Stimulated activated CD8-positive, alpha-beta memory T cell treated with anti-CD3 and anti-CD28 coated beads, Interleukin-4, amount 100 ng/mL, for 48 hours (primary cell): ENCODE results near the gene CHMP3.
"Not testable (repeated sequence)": the region's sequence is repeated elsewhere in the genome, so short reads cannot be mapped to it uniquely, and the experiment has no call there.

Experiments
- DNase-seq: peaks from one replicate; pipeline ENCODE4 v3.0.0-alpha.2; 2020

The CHMP3 gene

DNA sequence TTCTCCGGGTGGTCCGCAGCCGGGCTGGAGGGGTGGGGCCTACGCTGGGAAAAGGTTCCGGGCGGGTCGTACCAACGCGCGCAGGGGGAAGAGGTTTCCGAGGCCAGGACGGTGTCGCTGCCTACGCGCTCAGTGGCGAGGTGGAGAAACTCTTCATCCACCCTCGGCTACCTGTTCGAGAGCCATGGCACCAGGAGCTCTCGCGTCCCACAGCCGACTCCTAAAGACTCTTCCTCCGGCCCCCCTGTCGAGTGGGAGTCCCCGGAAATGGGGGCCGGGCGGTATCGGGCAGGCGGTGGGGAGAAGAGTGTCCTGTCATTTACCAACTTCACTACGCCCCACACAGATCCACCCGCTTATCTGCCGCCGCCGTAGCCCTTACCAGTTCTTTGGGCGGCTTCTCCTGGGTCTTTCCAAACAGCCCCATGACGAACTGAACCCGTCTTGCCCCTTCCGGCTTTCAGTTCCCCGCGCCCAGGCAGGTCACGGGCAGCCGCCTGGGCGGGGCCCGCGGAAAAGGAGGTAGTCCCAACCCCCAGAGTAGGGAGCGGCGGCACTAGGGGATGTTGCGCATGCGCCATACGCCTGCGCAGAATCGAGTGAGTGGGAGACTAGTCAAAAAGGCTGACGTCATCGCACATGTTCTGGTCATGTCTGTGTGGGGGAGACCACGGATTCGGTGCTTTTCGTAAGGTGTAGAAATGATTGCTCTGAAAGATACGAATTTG is at the start of gene CHMP3:
CHMP3 (minus strand) TSS at position 522 of the 728 bp plus-strand sequence; CDS start at position 427, 95 bp downstream.
- peak; percentile 97 for DNase-seq

DNA sequence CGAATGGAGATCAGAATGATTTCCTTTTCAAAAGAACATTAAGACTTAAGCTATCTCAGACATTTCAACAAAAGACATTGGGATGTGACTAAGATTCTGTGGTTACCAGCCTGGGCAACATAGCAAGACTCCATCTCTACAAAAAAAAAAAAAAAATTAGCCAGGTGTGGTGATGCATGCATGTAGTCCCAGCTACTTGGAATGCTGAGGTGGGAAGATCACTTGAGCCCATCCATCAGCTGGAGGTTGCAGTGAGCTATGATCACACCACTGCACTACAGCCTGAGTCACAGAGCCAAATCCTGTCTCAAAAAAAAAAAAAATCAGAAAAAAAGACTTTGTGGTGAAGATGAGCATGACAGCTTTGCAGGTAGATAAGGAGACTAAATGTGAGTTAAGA is 47.6 kb upstream of the CHMP3 start:
- no peak for DNase-seq

DNA sequence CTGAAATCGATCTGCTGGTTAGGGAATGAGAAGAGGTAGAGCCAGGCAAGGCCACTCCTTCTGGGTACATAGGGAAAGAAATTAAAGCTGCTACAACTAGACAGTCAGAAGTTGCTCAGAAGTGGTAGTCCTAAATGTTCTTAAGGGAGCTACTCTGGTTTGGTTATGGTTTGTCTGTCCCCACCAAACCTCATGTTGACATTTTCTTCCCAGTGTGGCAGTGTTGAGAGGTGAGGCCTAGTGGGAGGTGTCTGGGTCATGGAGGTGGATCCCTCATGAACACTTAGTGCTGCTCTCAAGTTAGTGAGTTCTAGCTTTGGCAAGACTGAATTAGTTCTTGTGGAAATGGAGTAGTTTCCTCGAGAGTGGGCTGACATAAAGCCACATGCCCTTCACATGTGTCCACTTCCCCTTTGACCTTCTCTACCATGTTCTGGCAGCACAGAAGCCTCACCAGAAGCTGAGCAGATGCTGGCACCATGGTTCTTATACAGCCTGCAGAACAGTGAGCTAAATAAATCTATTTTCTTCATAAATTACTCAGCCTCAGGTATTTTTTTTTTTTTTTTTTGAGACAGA is 45.7 kb upstream of the CHMP3 start:
- DNase-seq, result no peak

DNA sequence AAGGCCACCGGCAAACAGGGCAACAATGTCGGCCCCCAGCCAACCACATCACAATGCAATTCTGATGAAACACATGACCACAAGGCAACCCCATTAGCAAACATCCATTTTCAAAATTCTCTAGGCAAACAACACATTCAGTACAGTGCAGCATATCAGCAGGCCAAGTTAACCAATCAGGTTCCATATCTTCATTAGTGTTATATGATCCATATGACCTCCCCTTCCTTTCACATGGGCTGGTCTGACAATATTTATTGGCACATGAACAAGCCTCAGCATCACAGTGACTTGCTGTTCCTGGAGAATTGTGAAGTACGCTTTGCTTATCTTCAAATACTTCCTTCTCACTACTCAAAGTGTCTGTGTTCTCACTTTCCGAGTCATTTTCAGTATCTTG is 40.7 kb upstream of the CHMP3 start:
- DNase-seq, result no peak

DNA sequence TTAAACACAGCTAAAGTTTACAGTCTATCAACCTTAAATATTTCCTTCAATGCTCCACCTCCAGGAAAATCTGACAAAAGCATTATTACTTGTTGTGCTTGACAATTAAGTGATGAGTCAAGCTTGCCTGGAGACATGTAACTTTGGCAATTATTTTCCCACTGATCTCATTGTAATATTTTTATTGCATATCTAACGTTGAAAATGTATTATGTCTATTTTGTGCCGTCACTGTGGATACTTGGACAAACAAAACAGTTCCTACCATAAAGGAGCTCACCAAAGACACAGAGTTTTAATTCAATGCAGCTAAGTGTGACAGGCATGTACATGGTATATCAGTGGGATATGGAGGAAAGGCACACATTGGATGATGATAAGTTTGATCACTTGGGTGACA is 35.7 kb upstream of the CHMP3 start:
- DNase-seq, result no peak

DNA sequence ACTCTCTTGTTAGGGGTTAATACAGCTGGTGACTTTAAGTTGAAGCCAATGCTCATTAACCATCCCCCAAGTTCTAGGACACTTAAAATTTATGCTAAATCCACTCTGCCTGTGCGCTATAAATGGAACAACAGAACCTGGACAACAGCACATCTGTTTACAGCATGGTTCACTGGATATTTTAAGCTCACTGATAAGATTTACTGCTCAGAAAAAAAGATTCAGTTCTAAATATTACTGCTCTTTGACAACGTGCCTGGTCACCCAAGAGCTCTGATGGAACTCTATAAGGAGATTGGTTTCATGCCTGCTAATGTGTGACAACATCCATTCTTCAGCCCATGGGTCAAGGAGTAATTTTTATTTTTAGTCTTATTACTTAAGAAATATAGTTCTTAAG is 32.9 kb upstream of the CHMP3 start:
- no peak for DNase-seq

DNA sequence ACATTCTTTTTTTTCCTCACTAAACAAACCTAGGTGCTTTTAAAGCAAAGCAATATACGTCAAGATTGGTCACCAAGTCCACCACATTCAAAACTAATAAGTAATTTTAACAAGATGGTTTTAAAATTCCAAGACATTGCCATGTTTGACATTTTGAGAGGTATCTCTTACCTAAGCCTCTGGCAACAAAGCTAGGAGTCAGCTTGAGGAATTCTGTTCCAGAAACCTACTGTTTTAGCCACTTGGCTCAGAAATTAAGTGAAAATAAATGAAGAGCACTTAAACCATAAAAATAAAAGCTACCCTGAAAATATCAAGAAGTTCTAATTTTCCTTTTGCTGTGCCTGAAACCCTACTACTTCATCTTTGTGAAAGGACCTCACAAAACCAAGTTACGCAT is 30.0 kb upstream of the CHMP3 start:
- no peak for DNase-seq

DNA sequence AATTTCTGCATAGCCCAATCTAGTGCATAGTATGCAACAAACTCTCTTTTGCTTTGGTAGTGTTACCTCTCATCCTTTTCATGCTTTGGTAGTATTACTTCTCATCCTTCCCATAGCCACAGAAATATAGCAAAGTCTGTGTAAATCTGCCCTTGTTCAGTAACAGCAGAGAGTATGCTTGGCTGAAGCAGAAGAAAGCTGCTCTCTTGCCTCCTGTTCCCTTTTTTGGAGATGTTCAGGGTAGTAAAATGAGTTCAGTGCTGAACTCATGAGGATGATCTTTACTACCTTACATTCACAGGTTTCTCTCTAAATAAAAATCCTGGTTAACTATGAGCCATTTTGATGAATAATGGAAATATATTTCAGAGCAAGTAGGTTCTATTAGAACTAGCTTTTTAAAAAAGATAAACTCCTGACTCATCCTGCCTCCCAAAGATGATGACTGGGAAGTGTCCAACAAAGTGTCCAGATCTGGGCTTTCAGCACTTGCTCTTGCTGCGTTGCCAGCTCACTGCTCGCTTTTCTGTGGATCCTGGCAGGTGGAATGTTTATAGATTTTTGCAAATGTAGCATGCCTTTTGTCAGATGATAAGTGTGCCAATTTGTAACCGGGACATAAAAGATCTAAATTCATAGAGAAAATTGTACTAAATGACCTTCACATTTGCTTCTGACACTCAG is 29.4 kb upstream of the CHMP3 start:
- no peak for DNase-seq

DNA sequence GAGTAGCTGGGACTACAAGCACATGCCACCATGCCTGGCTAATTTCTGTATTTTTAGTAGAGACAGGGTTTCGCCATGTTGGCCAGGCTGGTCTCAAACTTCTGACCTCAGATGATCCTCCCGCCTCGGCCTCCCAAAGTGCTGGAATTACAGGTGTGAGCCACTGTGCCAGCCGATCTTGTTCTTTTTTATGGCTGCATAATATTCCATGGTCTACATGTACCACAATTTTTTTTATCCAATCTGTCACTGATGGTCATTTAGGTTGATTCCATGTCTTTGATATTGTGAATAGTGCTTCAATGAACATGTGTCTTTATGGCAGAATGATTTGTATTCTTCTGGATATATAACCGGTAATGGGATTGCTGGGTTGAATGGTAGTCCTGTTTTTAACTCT is 26.5 kb upstream of the CHMP3 start:
- not testable (repeated sequence) for DNase-seq

DNA sequence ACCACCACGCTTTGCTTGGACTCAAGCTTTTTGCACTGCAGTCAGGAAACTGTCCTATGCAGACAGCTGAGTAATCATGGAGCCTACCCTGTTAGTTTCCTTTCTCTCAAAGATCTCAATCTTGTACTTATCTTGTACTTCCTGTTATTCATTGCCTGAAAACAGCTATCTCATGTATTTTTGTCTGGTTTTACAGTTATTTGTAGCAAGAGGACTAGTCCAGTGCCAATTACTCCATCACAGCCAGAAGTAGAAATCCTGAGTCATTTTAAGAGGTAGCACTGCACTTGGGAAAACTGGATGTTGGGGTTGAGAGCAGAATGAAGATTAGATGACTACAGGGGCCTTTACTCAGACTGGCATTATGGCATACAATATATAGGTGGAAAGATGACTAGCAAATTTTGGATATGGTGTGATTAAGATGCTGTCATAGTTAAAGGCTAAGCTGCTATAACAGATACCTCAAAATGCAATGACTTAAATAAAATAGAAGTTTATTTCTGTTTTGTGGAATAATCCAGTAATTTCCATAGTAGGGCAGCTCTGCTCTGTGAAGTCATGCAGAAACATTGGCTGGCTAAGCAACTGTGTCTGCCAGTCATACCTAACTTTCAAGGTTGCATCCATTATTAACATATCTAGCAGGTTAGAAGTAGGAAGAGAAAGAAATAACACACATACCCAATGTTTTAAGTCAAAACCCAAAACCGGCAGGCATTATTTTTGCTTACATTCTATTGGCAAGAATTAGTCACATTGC is 21.1 kb upstream of the CHMP3 start:
- no peak for DNase-seq

DNA sequence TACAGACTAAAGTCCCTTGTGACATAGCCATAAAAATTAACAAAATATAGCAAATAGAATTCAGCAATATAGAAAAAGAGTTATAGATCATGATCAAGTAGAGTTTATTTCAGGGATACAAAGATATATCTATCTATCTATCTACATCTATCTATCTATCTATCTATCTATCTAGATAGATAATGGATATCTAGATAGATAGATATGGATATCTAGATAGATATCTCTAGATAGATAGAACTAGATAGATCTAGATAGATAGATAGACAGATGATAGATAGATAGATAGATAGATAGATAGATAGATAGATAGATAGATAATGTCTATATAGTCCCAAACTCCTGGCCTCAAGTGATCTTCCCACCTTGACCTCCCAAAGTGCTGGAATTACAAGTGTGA is 17.3 kb upstream of the CHMP3 start:
- no peak for DNase-seq

DNA sequence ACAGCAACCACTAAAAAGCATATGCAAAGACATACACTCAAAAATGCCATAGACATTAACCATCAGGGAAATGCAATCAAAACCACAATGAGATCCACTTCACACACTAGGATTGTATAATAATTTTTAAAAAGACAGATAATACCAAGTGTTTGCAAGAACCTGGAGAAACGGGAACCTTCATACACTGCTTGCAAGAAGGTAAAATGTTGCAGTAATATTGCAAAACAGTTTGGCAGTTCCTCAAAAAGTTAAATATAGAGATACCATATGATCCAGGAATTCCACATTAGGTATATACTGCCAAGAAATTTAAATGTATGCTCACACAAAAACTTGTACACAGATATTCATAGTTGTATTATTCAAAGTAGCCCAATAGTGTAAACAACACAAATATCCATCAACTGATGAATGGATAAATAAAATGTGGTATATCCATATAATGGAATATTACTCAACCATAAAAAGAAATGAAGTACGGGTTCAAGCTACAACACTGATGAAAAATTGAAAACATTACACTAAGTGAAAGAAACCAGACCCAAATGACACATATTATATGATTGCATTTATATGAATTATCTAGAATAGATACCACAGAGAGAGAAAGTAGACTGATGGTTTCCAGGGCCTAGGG is 14.7 kb upstream of the CHMP3 start:
- DNase-seq, result no peak

DNA sequence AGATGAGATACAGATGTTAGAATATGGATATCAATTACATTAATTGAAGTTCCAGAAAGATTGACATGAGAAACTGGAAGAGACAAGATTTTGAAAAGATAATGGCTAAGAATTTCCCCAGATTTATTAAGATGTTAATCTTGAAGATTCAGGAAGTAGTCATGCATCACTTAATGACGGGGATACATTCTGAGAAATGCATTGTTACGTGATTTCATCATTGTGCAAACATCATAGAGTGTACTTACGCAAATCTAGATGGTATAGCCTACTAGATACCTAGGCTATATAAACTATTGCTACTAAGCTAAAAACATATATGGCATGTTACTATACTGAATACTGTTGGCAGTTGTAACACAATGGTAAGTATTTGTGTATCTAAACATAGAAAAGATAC is 6.8 kb upstream of the CHMP3 start:
- DNase-seq, result no peak

DNA sequence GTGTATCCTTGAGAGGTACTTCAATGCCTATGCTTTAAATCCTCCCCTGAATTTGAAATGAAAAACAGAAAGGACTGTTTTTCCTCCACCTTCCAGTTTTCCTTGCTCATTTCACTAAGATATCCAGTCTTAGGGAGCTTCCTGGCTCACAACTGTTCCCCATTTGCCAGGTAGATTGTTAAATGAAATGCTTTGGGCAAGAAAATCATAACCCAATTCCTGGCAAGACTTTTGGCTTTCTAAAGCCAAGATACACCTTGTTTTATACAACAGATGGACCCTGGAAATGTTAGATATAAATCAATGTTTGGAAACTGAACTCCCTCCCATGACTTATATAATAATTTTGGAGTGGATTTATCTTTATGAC is 3.6 kb upstream of the CHMP3 start:
- no peak for DNase-seq

DNA sequence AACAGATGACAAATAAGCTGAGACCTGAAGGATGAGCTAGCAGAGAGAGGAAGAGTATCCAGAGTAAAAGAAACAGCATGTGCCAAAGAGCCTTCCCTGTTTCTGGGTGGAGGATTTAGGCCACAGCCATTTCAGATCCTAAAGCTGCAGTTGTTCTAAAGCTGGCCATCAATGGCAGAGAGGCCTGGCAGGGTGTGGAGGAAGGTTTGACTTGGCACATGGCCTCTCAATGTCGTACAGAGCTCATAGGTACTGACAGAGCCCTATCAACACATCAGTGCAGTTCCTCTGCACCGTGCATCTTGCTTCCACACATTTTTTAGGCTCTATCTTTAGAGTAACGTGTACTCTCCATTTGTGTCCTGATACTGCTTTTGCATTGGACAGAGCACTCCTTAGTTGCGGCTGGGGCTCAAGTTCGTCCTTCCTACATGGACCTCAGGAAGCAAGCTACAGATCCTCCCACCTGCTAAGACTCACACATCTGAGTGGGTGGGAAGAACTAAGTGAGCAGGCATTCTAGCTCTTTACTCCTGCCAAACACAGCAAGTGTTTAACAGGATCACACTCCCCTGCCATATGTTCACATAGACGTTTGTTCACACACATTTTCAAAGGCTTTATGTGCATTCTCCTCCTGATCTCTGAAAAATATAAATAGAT is 3.0 kb upstream of the CHMP3 start:
- DNase-seq, result no peak

DNA sequence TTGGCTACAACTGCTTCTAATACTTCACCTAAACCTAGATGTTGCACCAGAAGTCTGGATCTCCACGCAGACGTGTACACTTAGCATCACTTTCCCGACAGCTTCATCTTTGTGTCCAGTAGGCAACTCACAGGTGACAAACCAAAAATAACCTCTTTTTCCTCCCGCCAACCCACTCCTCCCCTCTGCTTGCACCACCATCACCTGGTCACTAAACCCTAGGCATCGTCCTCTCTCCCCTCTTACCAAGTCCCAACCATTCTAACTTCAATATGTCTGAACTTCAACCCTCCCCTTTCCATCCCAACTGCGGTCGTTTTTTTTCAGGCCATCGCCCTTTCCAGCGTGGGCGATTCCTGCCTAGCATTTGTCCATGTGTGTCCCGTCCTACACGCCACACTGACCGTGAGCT is 413 bp upstream of the CHMP3 start:
- no peak for DNase-seq

DNA sequence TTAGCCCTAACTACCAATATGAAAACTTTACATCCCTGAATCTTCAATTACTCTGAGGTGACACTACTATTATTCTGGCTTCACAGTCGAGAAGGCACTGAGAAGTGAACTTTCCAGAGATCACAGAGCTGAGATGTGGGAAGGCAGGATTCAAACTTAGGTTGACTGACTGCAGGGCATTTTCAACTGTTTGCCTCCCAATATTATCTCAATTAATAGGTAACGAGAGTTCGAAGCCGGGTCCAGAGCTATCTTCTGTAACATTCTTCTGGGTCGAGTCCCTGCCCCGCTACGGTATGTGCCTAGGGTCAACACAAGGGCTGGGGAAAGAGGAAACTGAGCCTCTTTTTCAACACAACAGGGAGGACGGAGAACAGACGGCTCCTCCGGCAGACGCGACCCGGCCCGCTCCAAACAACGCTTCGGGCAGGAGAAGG is 740 bp downstream of the CHMP3 start:
- DNase-seq, result no peak

DNA sequence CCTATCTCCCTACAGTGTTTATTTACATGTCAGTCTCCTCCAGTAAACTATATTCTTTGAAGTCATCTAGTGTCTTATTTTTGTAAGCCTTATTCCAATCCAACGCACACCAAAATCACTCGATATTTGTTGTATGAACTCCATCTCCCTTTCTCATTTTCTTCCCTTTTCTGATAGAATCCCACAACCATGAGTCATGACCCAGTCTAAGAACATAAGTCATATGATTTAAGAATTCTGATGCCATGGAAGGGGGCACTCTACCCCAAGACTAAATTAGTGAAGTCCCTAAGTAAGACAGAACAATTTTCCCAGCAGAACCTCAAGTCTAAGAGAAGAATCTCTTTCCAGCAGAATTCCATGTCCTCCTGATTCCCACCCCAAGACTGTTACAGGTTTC is 5.4 kb downstream of the CHMP3 start:
- DNase-seq, result no peak

DNA sequence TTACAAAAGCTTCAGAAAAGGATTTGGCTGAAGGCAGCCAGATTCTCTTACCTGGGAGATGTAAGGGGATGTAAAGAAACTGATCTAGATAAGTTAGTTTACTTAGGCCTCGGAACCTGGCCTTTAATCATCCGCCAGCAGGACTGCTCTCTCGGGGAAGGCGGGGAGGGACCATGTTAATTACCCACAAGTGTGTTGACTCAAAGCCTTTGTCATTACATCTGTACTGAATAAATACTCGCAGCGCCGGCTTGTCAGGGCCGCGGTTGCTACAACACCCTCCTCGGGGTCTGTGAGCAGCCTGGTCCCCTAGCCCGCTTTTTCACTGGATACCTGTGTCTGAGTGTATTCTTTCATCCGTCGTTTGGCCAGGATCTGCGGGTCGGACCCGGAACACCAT is 6.7 kb downstream of the CHMP3 start:
- DNase-seq, result no peak

DNA sequence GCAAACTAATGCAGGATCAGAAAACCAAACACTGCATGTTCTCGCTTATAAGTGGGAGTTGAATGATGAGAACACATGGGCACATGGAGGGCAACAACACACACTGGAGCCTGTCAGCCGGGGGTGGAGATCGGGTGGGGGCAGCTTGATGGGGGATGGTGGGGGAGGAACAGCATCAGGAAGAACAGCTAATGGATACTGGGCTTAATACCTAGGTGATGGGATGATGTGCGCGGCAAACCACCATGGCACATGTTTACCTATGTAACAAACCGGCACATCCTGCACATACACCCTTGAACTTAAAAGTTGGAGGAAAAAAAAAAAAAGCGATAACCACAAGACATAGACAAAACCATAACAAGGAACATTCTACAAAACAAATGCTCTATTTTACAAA is 10.4 kb downstream of the CHMP3 start:
- DNase-seq, result no peak

DNA sequence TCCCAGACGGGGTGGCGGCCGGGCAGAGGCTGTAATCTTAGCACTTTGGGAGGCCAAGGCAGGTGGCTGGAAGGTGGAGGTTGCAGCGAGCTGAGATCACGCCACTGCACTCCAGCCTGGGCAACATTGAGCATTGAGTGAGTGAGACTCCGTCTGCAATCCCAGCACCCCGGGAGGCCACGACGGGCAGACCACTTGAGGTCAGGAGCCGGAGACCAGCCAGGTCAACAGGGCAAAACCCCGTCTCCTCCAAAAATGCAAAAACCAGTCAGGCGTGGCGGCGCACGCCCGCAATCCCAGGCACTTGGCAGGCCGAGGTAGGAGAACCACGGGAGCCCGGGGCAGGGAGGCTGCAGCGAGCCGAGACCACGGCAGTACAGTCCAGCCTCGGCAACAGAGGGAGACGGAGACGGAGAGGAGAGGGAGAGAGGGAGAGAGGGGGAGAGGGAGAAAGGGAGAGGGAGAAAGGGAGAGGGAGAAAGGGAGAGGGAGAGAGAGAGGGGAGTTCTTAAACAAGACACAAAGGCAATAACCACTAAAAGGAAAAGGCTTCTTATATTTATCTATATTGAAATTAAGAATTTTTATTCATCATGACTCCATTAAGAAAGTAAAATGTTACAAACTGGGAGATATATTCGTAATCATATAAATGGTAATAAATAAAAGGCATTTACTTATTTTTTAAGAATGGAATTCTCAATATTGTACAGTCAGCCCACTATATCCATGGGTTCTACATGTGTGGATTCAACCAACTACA is 13.1 kb downstream of the CHMP3 start:
- not testable (repeated sequence) for DNase-seq

DNA sequence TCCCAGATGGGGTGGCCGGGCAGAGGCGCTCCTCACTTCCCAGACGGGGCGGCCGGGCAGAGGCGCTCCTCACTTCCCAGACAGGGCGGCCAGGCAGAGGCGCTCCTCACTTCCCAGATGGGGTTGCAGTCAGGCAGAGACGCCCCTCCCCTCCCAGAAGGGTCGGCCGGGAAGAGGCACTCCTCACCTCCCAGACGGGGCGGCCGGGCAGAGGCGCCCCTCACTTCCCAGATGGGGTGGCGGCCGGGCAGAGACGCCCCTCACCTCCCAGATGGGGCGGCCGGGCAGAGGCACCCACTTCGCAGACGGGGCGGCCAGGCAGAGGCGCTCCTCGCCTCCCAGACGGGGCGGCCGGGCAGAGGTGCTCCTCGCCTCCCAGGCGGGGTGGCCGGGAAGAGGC is 13.8 kb downstream of the CHMP3 start:
- not testable (repeated sequence) for DNase-seq
